Measurements from ENCODE around the gene PAPOLA.

DNA sequence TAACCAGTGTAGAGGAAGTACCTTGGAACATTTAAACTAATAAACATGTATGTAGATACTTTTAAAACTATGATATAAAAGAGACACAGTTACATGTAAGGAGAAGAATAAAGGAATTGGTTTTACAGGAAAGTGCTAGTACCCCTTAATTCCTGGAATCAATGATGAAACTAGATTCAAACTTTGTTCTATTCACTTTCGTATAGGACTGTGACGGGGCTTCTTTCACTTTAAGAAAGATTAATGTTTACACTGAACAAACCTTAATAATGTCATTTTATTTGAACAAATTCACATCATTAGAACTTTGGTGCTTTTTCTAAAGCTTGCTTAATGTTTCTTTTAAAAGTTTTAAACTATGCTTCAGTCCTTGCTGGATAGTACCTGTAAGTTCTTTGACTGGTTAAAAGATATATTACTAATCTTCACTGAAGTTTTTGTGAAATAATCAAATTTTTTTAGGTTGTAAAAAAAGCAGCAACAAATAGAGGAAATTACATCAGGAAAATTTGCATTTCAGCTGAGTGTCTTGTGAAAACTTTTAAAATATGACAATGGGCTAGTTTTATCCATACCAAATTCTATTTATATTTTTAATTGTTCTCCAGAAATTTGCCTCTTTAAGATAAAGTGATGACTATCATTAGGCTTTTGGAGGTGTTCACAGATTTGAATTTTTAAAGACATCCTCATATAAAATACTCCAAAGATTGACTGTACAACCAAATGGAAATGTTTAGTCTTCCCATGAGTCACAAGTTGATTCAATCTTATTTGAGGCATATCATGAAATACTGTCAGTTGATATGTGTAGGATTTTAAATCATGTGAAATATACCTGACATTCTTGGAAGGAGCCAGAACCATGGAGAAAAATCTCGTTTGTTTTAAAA lies 36.2 kb downstream of the PAPOLA start:
- TF ChIP-seq GATA2 (IDR thresholded peaks at IDR 0.05; ENCODE audit: low read depth, low read length) (no peak), GATA3 (IDR thresholded peaks at IDR 0.05; ENCODE audit: low read depth, low read length) (no peak)
